ENCODE results near the gene NRXN3. TPM values are rescaled to one million over a fixed set of nuclear protein-coding genes. Genes with fewer than 3 reads are reported as not detected.

Gene NRXN3
- polyA plus RNA-seq, 1 experiment: 7.0 TPM

DNA sequence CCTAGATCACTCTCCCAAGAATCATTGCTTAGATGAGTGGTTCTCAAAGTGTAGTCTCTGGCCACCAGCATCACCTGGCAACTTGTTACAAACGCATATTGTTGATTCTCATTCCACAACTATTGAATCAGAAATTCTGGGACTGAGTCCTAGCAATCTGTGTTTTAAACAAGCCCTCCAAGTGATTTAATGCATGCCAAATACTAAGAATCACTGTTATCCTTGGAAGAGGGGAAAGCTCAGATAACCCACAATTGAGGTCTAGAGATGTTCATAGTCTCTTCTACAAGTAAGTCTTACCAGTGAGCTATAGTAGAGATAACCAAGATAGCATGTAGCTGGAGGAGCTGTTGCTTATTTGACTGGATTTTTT is 1374.5 kb downstream of the NRXN3 start:
- CTCF ChIA-PET: interaction anchor here (1.2 to 2.0 kb wide), 2 partner anchors 9 to 14 kb away, joined by 4 to 8 read pairs; no protein-coding TSS in a partner anchor
- POLR2A ChIA-PET: interaction anchor here (0.7 kb wide), 1 partner anchor 101 kb away, joined by 4 read pairs; no protein-coding TSS in a partner anchor
- peak; percentile 66 for DNase-seq (ENCODE audit: low read depth)
- TF ChIP-seq, protein P1, sequence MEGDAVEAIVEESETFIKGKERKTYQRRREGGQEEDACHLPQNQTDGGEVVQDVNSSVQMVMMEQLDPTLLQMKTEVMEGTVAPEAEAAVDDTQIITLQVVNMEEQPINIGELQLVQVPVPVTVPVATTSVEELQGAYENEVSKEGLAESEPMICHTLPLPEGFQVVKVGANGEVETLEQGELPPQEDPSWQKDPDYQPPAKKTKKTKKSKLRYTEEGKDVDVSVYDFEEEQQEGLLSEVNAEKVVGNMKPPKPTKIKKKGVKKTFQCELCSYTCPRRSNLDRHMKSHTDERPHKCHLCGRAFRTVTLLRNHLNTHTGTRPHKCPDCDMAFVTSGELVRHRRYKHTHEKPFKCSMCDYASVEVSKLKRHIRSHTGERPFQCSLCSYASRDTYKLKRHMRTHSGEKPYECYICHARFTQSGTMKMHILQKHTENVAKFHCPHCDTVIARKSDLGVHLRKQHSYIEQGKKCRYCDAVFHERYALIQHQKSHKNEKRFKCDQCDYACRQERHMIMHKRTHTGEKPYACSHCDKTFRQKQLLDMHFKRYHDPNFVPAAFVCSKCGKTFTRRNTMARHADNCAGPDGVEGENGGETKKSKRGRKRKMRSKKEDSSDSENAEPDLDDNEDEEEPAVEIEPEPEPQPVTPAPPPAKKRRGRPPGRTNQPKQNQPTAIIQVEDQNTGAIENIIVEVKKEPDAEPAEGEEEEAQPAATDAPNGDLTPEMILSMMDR (IDR thresholded peaks at IDR 0.05; ENCODE audit: insufficient read depth, low read depth, low read length): no peak
- Histone ChIP-seq H3K27me3 (ENCODE audit: control insufficient read depth, insufficient read depth, low read length) (no peaks in the 10 kb centered on the region), H3K4me3 (ENCODE audit: low read depth, low read length) (no peak overlapping the region), H3K36me3 (ENCODE audit: control insufficient read depth, insufficient read depth, low read length) (no peaks in the 10 kb centered on the region)

DNA sequence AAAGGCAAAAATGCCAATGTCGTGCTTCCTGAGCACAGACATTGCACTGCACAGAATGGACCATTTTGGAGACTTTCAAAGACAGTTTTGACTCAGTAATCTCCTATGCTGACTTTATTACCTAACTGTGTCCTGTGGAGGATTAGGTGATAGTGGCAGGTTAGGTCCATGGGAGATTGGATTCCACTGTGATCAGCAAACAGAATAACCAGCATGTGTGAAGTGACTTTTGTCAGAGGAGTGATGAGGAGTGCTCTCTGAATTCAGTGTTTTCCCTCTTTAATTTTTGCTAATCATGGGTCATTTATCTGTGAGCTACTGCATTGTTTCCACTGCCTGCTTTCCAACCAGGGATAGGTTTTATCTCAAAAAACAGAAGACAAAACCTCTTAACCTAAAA is 1378.7 kb downstream of the NRXN3 start:
- POLR2A ChIA-PET: no interaction called here
- no peaks in the 10 kb centered on the region for H3K36me3 ChIP-seq (ENCODE audit: control insufficient read depth, insufficient read depth, low read length)
- no peak overlapping the region for H3K4me3 ChIP-seq (ENCODE audit: low read depth, low read length)
- H3K27me3 ChIP-seq (ENCODE audit: control insufficient read depth, insufficient read depth, low read length): no peaks in the 10 kb centered on the region
- no peak for DNase-seq (ENCODE audit: low read depth)
- TF ChIP-seq, protein P1 (IDR thresholded peaks at IDR 0.05; ENCODE audit: insufficient read depth, low read depth, low read length): no peak
- CTCF ChIA-PET: interaction anchor here (0.8 kb wide), 1 partner anchor 48 kb away, joined by 4 read pairs; no protein-coding TSS in a partner anchor

DNA sequence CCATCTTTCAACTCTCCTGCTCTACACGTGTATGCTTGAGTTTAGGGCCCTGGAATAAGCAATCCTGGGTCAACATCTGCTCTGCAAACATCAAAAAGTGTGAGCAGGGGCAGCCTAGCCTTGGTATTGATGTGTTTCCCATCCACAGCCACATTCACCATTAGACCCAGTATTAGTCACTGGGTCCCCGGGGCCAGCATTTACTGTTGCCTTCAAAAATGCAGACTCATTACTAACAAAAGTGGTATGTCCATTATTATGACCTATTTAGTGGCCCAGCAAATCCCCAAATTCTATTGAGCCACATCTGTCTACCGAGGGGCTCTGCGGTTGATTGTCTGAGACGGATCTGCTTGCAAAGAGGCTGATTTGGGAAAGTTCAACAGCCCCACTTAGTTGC is 1379.3 kb downstream of the NRXN3 start:
- TF ChIP-seq, protein P1 (IDR thresholded peaks at IDR 0.05; ENCODE audit: insufficient read depth, low read depth, low read length): no peak
- POLR2A ChIA-PET: no interaction called here
- no peaks in the 10 kb centered on the region for H3K27me3 ChIP-seq (ENCODE audit: control insufficient read depth, insufficient read depth, low read length)
- DNase-seq (ENCODE audit: low read depth): no peak
- CTCF ChIA-PET: interaction anchor here (0.8 kb wide), 1 partner anchor 47 kb away, joined by 4 read pairs; no protein-coding TSS in a partner anchor
- H3K36me3 ChIP-seq (ENCODE audit: control insufficient read depth, insufficient read depth, low read length): no peaks in the 10 kb centered on the region
- no peak overlapping the region for H3K4me3 ChIP-seq (ENCODE audit: low read depth, low read length)

DNA sequence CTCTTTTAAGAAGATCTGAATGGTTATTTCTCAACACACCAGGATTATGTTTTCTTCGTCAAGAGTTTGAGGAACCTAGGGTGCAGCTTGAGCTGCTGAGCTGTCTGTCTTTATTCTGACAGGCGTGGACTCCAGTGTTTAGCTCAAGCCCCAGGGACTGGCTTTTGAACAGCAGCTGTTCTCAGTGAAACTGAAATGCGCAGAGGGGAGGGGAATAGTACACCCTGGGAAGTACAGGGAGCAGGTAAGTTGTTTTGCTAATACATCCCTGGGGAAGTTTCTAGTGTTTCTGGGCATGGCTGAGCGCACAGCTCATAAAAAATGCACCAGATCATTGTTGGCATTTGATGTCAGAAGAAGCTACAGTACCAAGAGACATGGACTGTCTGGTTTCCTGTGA is 1381.3 kb downstream of the NRXN3 start:
- ChIA-PET CTCF (interaction anchor here (0.9 kb wide), 1 partner anchor 129 kb away, joined by 3 read pairs; no protein-coding TSS in a partner anchor), POLR2A (no interaction called here)
- no peak for DNase-seq (ENCODE audit: low read depth)
- Histone ChIP-seq H3K36me3 (ENCODE audit: control insufficient read depth, insufficient read depth, low read length) (no peaks in the 10 kb centered on the region), H3K4me3 (ENCODE audit: low read depth, low read length) (no peak overlapping the region), H3K27me3 (ENCODE audit: control insufficient read depth, insufficient read depth, low read length) (no peaks in the 10 kb centered on the region)
- TF ChIP-seq, protein P1 (IDR thresholded peaks at IDR 0.05; ENCODE audit: insufficient read depth, low read depth, low read length): no peak

DNA sequence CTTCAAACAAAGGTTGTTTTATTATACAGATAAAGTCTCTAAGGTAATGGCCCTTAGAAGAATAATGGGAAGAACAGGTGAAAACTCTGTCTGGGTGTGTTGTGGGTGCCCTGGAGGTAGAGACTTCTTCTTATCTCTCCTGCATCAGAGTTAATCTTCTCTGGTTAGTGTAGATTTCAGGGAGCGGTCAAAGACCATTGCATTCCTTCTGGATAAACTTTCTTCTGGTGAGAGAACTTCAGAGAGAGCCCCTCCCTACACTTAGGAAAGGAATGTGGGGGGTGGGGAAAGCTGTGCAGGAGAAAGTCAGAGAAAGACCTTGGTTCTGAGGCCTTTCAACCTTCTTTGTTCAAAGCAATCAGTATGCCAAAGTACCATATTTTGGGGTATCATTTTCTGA is 1382.6 kb downstream of the NRXN3 start:
- POLR2A ChIA-PET: no interaction called here
- no peak for DNase-seq (ENCODE audit: low read depth)
- no peaks in the 10 kb centered on the region for H3K36me3 ChIP-seq (ENCODE audit: control insufficient read depth, insufficient read depth, low read length)
- CTCF ChIA-PET: interaction anchor here (0.7 to 2.3 kb wide), 4 partner anchors 9 to 128 kb away, joined by 3 to 12 read pairs (median 4); no protein-coding TSS in a partner anchor
- no peak overlapping the region for H3K4me3 ChIP-seq (ENCODE audit: low read depth, low read length)
- TF ChIP-seq, protein P1 (IDR thresholded peaks at IDR 0.05; ENCODE audit: insufficient read depth, low read depth, low read length): no peak
- no peaks in the 10 kb centered on the region for H3K27me3 ChIP-seq (ENCODE audit: control insufficient read depth, insufficient read depth, low read length)

Data from BJ (cell line).